ENCODE measurements around the gene NPAS3. TPM values are rescaled to one million over a fixed set of nuclear protein-coding genes. Genes with fewer than 3 reads are reported as not detected.

NPAS3 gene
- total RNA-seq, 1 donor from 2014 or later = not detected

- Mint-ChIP-seq H3K9me3 (no peaks in the 10 kb centered on the region), H3K36me3 (no peaks in the 10 kb centered on the region), H3K4me1 (peaks cover 28% of the 10 kb centered on the region), H3K27me3 (ENCODE audit: insufficient read depth, low read depth) (peaks cover 5% of the 10 kb centered on the region), H3K4me3 (no peak overlapping the region), H3K27ac (peak overlapping the region; percentile 46)
- H3K4me1 ChIP-seq = peaks cover 29% of the 10 kb centered on the region
- no peak overlapping the region for H2AFZ ChIP-seq (replicated peaks)
- H3K4me2 ChIP-seq = no peak overlapping the region
- no peak overlapping the region for H3K4me3 ChIP-seq
- no peak for TF ChIP-seq CTCF (IDR thresholded peaks at IDR 0.05)
- TF ChIP-seq EZH2phosphoT487 (IDR thresholded peaks at IDR 0.05) = no peak
- no peak for TF ChIP-seq EZH2 (IDR thresholded peaks at IDR 0.05)
- DNase-seq (ENCODE audit: low spot score) = no peak
- H3K27ac ChIP-seq = no peak overlapping the region
- no peaks in the 10 kb centered on the region for H4K20me1 ChIP-seq (ENCODE audit: low read depth)
- H3K9ac ChIP-seq = no peak overlapping the region
- no peaks in the 10 kb centered on the region for H3K36me3 ChIP-seq
- H3K79me2 ChIP-seq (ENCODE audit: low read depth) = no peaks in the 10 kb centered on the region
- H3F3A ChIP-seq (ENCODE audit: low read depth) = peaks cover 12% of the 10 kb centered on the region
- H3K9me3 ChIP-seq (ENCODE audit: low read depth) = no peaks in the 10 kb centered on the region
- no peaks in the 10 kb centered on the region for H3K27me3 ChIP-seq
Measured at GRCh38 chr14:33849455-33849801, 910.7 kb downstream of the NPAS3 start.

GRCh38 chr14:33850826-33851225 is 912.1 kb downstream of the NPAS3 start:
- H3F3A ChIP-seq (ENCODE audit: low read depth) = peaks cover 12% of the 10 kb centered on the region
- H3K36me3 Mint-ChIP-seq = no peaks in the 10 kb centered on the region
- no peak overlapping the region for H3K4me3 Mint-ChIP-seq
- no peak for DNase-seq (ENCODE audit: low spot score)
- TF ChIP-seq EZH2phosphoT487 (IDR thresholded peaks at IDR 0.05) = no peak
- no peak for TF ChIP-seq CTCF (IDR thresholded peaks at IDR 0.05)
- TF ChIP-seq EZH2 (IDR thresholded peaks at IDR 0.05) = no peak
- no peak overlapping the region for H3K4me3 ChIP-seq
- peak overlapping the region; percentile 29 for H3K27ac Mint-ChIP-seq
- no peak overlapping the region for H3K9ac ChIP-seq
- peaks cover 28% of the 10 kb centered on the region for H3K4me1 Mint-ChIP-seq
- no peak overlapping the region for H3K4me2 ChIP-seq
- peaks cover 5% of the 10 kb centered on the region for H3K27me3 Mint-ChIP-seq (ENCODE audit: insufficient read depth, low read depth)
- no peaks in the 10 kb centered on the region for H4K20me1 ChIP-seq (ENCODE audit: low read depth)
- H3K27me3 ChIP-seq = no peaks in the 10 kb centered on the region
- no peaks in the 10 kb centered on the region for H3K36me3 ChIP-seq
- no peak overlapping the region for H2AFZ ChIP-seq (replicated peaks)
- H3K27ac ChIP-seq = no peak overlapping the region
- peaks cover 29% of the 10 kb centered on the region for H3K4me1 ChIP-seq
- no peaks in the 10 kb centered on the region for H3K9me3 Mint-ChIP-seq
- no peaks in the 10 kb centered on the region for H3K79me2 ChIP-seq (ENCODE audit: low read depth)
- no peaks in the 10 kb centered on the region for H3K9me3 ChIP-seq (ENCODE audit: low read depth)

GRCh38 chr14:33851366-33851765 is 912.7 kb downstream of the NPAS3 start:
- Histone ChIP-seq H3K27ac (no peak overlapping the region), H3F3A (ENCODE audit: low read depth) (peaks cover 12% of the 10 kb centered on the region), H3K9ac (no peak overlapping the region), H3K79me2 (ENCODE audit: low read depth) (no peaks in the 10 kb centered on the region), H3K9me3 (ENCODE audit: low read depth) (no peaks in the 10 kb centered on the region), H2AFZ (replicated peaks) (no peak overlapping the region), H3K36me3 (no peaks in the 10 kb centered on the region), H3K4me1 (peaks cover 29% of the 10 kb centered on the region), H4K20me1 (ENCODE audit: low read depth) (no peaks in the 10 kb centered on the region), H3K4me3 (no peak overlapping the region), H3K4me2 (no peak overlapping the region), H3K27me3 (no peaks in the 10 kb centered on the region)
- Mint-ChIP-seq H3K36me3 (no peaks in the 10 kb centered on the region), H3K4me1 (peaks cover 28% of the 10 kb centered on the region), H3K27ac (peak overlapping the region; percentile 29), H3K27me3 (ENCODE audit: insufficient read depth, low read depth) (peaks cover 5% of the 10 kb centered on the region), H3K4me3 (no peak overlapping the region), H3K9me3 (no peaks in the 10 kb centered on the region)
- no peak for DNase-seq (ENCODE audit: low spot score)
- no peak for TF ChIP-seq CTCF (IDR thresholded peaks at IDR 0.05)
- no peak for TF ChIP-seq EZH2 (IDR thresholded peaks at IDR 0.05)
- TF ChIP-seq EZH2phosphoT487 (IDR thresholded peaks at IDR 0.05) = no peak
